HepG2 (cell line): ENCODE measurements around the gene PDGFD. TPM values are rescaled to one million over a fixed set of nuclear protein-coding genes. Genes with fewer than 3 reads are reported as not detected.

Source experiments
- ATAC-seq: fragments of 200-7000 bp; cut with Tn5 transposase; 3 replicates; pipeline ENCODE4 v1.9.1; 2020; ENCODE audit warnings: mild to moderate bottlenecking, moderate library complexity
- BruUV-seq: library from RNA; stranded (reverse); fragments of 400-500 nt; replicated peaks from 2 replicates; lab custom pipeline; 2021; lab: Mats Ljungman, UMichigan
- CTCF ChIA-PET: fragments of 300-600 bp; formaldehyde crosslinking; extraction: SDS; loops from one replicate; lab custom pipeline; 2021; ENCODE audit warnings: low total read pairs, inconsistent platforms, low intra/inter-chr PET ratio; lab: Yijun Ruan, JAX
- POLR2A ChIA-PET: fragments of 350-600 bp; sonication (Branson Sonifier 250); formaldehyde crosslinking; loops from one replicate; lab custom pipeline; 2020; ENCODE audit warnings: antibody characterized with exemption, inconsistent platforms; lab: Yijun Ruan, JAX
- DNase-seq: peaks from one replicate; pipeline ENCODE4 v3.0.0-alpha.2; 2015; ENCODE audit warnings: low spot score
- FAIRE-seq: peaks from 3 replicates; lab custom pipeline; 2011; peaks lifted over from hg19 to GRCh38; lab: Jason Lieb, UNC
- H2AFZ ChIP-seq: one replicate; pipeline ENCODE4 v1.6.1; 2011; ENCODE audit warnings: low read length, inconsistent platforms
- H3K27ac ChIP-seq: fragments of 300-600 bp; 3 replicates; pipeline ENCODE4 v1.8.0; 2011; ENCODE audit warnings: mixed run types, mild to moderate bottlenecking, mixed read lengths, low read length, inconsistent platforms; ENCODE audit not compliant: insufficient read depth; ENCODE audit errors: extremely low read length
- H3K27me3 ChIP-seq, 2 experiments: fragments of 200-600 bp in 1 of 2; 2 replicates in 1 of 2; 3 replicates in 1 of 2; pipeline versions ENCODE4 v1.6.0 to v1.8.0; 2011; ENCODE audit warnings: low read length in 2 of 2, mild to moderate bottlenecking in 2 of 2, moderate library complexity in 2 of 2, inconsistent platforms in 1 of 2; ENCODE audit not compliant: insufficient read depth in 2 of 2, control insufficient read depth in 1 of 2
- H3K36me3 ChIP-seq, 2 experiments: fragments of 200-600 bp in 1 of 2; replicated peaks in 1 of 2; 2 replicates in 1 of 2; 3 replicates in 1 of 2; pipeline versions ENCODE4 v1.5.1 to v1.8.0; 2011; ENCODE audit warnings: low read length in 2 of 2, inconsistent platforms in 1 of 2; ENCODE audit not compliant: insufficient read depth in 2 of 2, control insufficient read depth in 1 of 2
- H3K4me1 ChIP-seq: 2 replicates; pipeline ENCODE4 v1.5.1; 2012; ENCODE audit warnings: low read length, inconsistent platforms; ENCODE audit not compliant: insufficient read depth
- H3K4me2 ChIP-seq: 2 replicates; pipeline ENCODE4 v1.6.0; 2011; ENCODE audit warnings: low read depth, low read length, inconsistent platforms
- H3K4me3 ChIP-seq, 3 experiments: fragments of 200-600 bp in 1 of 3; sonication (generic), shearing (Covaris generic) in 1 of 3; replicated peaks in 1 of 3; 2 replicates each; pipeline ENCODE4 v1.5.1; 2011 to 2016; ENCODE audit warnings: low read length in 3 of 3, inconsistent platforms in 2 of 3, low read depth in 2 of 3, mild to moderate bottlenecking in 2 of 3, control low read depth in 1 of 3, mixed read lengths in 1 of 3; ENCODE audit not compliant: insufficient read depth in 1 of 3
- H3K79me2 ChIP-seq: one replicate; pipeline ENCODE4 v1.6.1; 2011; ENCODE audit warnings: low read length, inconsistent platforms; ENCODE audit not compliant: insufficient read depth
- H3K9ac ChIP-seq: 2 replicates; pipeline ENCODE4 v1.6.0; 2011; ENCODE audit warnings: mild to moderate bottlenecking, low read depth, low read length, inconsistent platforms; ENCODE audit not compliant: insufficient read depth
- H3K9me3 ChIP-seq: 2 replicates; pipeline ENCODE4 v1.5.1; 2012; ENCODE audit warnings: mild to moderate bottlenecking, low read length
- H4K20me1 ChIP-seq: 2 replicates; pipeline ENCODE4 v1.6.0; 2011; ENCODE audit warnings: inconsistent platforms, mild to moderate bottlenecking, low read length, moderate library complexity; ENCODE audit not compliant: insufficient read depth
- ATF6 ChIP-seq: sonication (generic); formaldehyde crosslinking; conservative IDR thresholded peaks from 2 replicates; pipeline ENCODE4 v1.4.0; 2020; ENCODE audit warnings: missing genetic modification reagents
- BRD4 ChIP-seq: sonication (generic); formaldehyde crosslinking; IDR thresholded peaks from 2 replicates; pipeline ENCODE4 v1.4.0; 2020; ENCODE audit warnings: missing genetic modification reagents
- DMAP1 ChIP-seq: IDR thresholded peaks from 2 replicates; pipeline ENCODE4 v1.6.1; 2016
- HMG20A ChIP-seq: IDR thresholded peaks from 2 replicates; pipeline ENCODE4 v1.6.1; 2016; ENCODE audit warnings: borderline replicate concordance
- SAP130 ChIP-seq: IDR thresholded peaks from 2 replicates; pipeline ENCODE4 v1.6.1; 2016; ENCODE audit warnings: low read depth
- SNAI1 ChIP-seq: sonication (generic); formaldehyde crosslinking; IDR thresholded peaks from 2 replicates; pipeline ENCODE4 v1.5.0; 2020; ENCODE audit warnings: mild to moderate bottlenecking, missing genetic modification reagents, borderline replicate concordance
- ZBTB43 ChIP-seq: sonication (generic); formaldehyde crosslinking; conservative IDR thresholded peaks from 2 replicates; pipeline ENCODE4 v1.4.0; 2020; ENCODE audit warnings: missing genetic modification reagents
- ZNF367 ChIP-seq: sonication (generic); formaldehyde crosslinking; IDR thresholded peaks from 2 replicates; pipeline ENCODE4 v1.4.0; 2020; ENCODE audit warnings: missing genetic modification reagents, borderline replicate concordance
- ZNF446 ChIP-seq: sonication (generic); formaldehyde crosslinking; IDR thresholded peaks from 2 replicates; pipeline ENCODE4 v1.5.0; 2020; ENCODE audit warnings: mild to moderate bottlenecking, missing genetic modification reagents
- WGBS: methylation state at CpG from one replicate; pipeline ENCODE4 v1.1.6; 2017; ENCODE audit warnings: low lambda C conversion rate; 5-methylcytosine and 5-hydroxymethylcytosine counted together
- in situ Hi-C: cut with HindIII; loops from 2 replicates; pipeline ENCODE4 v1.10.0; 2017; ENCODE audit warnings: low pct_unique_long_range_greater_than_20kb; ENCODE audit not compliant: extremely low pct_ligation_motif_present
- intact Hi-C: fragments of 100-400 bp; cut with micrococcal nuclease; formaldehyde crosslinking; loops from one replicate; pipeline ENCODE4 v1.10.0; 2022; ENCODE audit not compliant: unreplicated experiment
- polyA plus RNA-seq, 8 experiments: library from polyadenylated mRNA; depleted of rRNA in 3 of 8; stranded (reverse) in 7 of 8; unstranded in 1 of 8; fragments of >200 nt; fragmentation: Illumina TruSeq in 4 of 8; extraction: Trizol in 4 of 8; gene quantifications; 2 replicates each; pipeline versions ENCODE4 v1.2.1 to v1.2.3, GENCODE V29; 2011 to 2016; ENCODE audit warnings: low read depth in 4 of 8, missing spikeins in 1 of 8, mixed read lengths in 1 of 8; ENCODE audit not compliant: insufficient read depth in 1 of 8
- total RNA-seq, 5 experiments: library from RNA; depleted of rRNA; stranded (reverse); fragments of >200 nt; fragmentation: Illumina TruSeq; extraction: Trizol; gene quantifications; 2 replicates each; pipeline ENCODE4 v1.2.3, GENCODE V29; 2016; ENCODE audit warnings: low read depth in 1 of 5

The PDGFD gene
- total and polyA plus RNA-seq, 2 of the 13 experiments (the other 11 are each of a cell fraction or from before 2014, with no cell fraction given), result 0.09 to 0.29 TPM

DNA sequence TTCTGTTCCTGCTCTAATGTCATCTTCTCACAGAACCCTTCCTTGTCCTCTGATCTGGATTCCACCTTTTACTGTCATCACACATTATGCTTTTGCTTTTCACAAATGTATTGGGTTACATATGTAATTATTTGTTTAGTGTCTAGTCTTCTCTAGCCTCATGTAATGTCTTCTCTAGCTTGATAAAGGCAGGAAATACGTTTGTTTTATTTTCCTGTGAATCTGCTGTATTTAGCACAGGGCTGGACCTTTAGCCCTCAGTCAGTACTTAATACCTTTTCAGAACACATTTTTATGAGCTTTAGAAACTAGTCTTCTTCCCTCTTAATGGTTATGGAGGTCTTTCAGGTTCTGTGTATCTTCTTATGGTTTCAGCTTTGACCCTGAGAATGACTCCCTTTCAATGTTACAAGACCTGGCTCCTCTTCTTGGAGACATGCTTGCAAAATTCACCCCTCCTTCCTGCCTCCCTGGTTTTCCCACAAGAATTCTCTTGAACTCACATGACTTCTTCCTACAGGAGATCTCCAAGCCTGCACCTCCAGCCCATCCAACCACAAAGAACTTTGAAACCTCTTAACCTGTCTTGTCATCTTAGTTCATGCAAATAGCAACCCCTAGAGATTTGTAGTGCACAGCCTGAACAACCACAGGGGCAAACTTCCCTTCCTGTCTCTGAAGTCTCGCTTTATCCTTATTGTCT lies 260.2 kb downstream of the PDGFD start:
- Histone ChIP-seq H3K9me3 (no peaks in the 10 kb centered on the region; the same call in 1 of the 2 replicates), H3K27ac (no peak overlapping the region), H3K4me3 (no peak overlapping the region), H3K27me3 (no peaks in the 10 kb centered on the region), H3K4me2 (no peak overlapping the region), H3K36me3 (no peaks in the 10 kb centered on the region), H4K20me1 (no peaks in the 10 kb centered on the region), H3K4me1 (no peaks in the 10 kb centered on the region), H3K9ac (no peak overlapping the region), H2AFZ (no peak overlapping the region), H3K79me2 (no peaks in the 10 kb centered on the region)
- DNase-seq (no peak), FAIRE-seq (no peak), ATAC-seq (no peak)
- intact Hi-C loops, result no loop called here
- POLR2A ChIA-PET, result no interaction called here
- in situ Hi-C loops, result no loop called here
- TF ChIP-seq ZNF446 (CRISPR knock-in tag), result no peak
- TF ChIP-seq ZNF367 (CRISPR knock-in tag), result no peak
- TF ChIP-seq BRD4 (CRISPR knock-in tag), result no peak
- no peak for TF ChIP-seq HMG20A (CRISPR knock-in tag)
- TF ChIP-seq ATF6 (CRISPR knock-in tag), result no peak
- no peak for TF ChIP-seq DMAP1 (CRISPR knock-in tag)
- TF ChIP-seq SNAI1 (CRISPR knock-in tag), result no peak
- TF ChIP-seq ZBTB43, result no peak
- no peak for TF ChIP-seq SAP130
- CTCF ChIA-PET, result no interaction called here
- no TSS peak for BruUV-seq
- WGBS, result 4% methylated on average over 2 of the region's 2 CpGs
